Stimulated activated CD4-positive, alpha-beta T cell treated with anti-CD3 and anti-CD28 coated beads, TNF-alpha, amount 100 ng/mL, for 4 hours (primary cell): ENCODE results near the gene FST.

Experiments
- DNase-seq, 3 experiments: peaks; one replicate each; pipeline ENCODE4 v3.0.0-alpha.2; 2020; ENCODE audit warnings: low read depth in 3 of 3

Gene FST

GRCh38 chr5:53520813-53521212, 40.4 kb downstream of the FST start:
- DNase-seq = no peak
